Renal cortex interstitium (tissue), 15 donors: ENCODE results near the gene NCMAP. TPM values are rescaled to one million over a fixed set of nuclear protein-coding genes. Genes with fewer than 3 reads are reported as not detected.
"Not testable (repeated sequence)": the region's sequence is repeated elsewhere in the genome, so short reads cannot be mapped to it uniquely, and the experiment has no call there.

Experiments used
- DNase-seq, 11 donors: peaks; one replicate each; pipeline ENCODE4 v3.0.0-alpha.2; 2013; ENCODE audit warnings: low read depth in 9 of 11, low spot score in 4 of 11; ENCODE audit errors: extremely low read depth in 1 of 11
- long read RNA-seq, 16 experiments: transcript quantifications; one replicate each; lab custom pipeline, GENCODE V29; 2026
- polyA plus RNA-seq, 3 donors: library from polyadenylated mRNA; unstranded; fragments of 120-200 nt; gene quantifications; one replicate each; pipeline ENCODE4 v1.2.1, GENCODE V29; 2013; ENCODE audit not compliant: insufficient read length in 3 of 3

NCMAP gene, protein sequence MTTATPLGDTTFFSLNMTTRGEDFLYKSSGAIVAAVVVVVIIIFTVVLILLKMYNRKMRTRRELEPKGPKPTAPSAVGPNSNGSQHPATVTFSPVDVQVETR
- polyA plus RNA-seq, result under 1 TPM; 0.39 to 0.85 (median 0.62) TPM
- long read RNA-seq, donor 1, result 0 reads
- long read RNA-seq, donor 2, result 0 reads
- long read RNA-seq, donor 3, partial matches to known transcripts, result 0 of 1 reads
- long read RNA-seq, donor 3, other reads (novel, unspliced or antisense), result 0 of 1 reads
- long read RNA-seq, donor 4, result 0 reads
- long read RNA-seq, donor 5, result 0 reads
- long read RNA-seq, donor 6, result 0 reads
- long read RNA-seq, donor 7, result 0 reads
- long read RNA-seq, donor 8, result 0 reads
- long read RNA-seq, donor 9, partial matches to known transcripts, result 0 of 1 reads
- long read RNA-seq, donor 9, other reads (novel, unspliced or antisense), result 0 of 1 reads
- long read RNA-seq, donor 10, result 0 reads
- long read RNA-seq, donor 11, result 0 reads
- long read RNA-seq, donor 12, partial matches to known transcripts, result 0 of 1 reads
- long read RNA-seq, donor 12, other reads (novel, unspliced or antisense), result 0 of 1 reads
- long read RNA-seq, donor 13, result 0 reads
- long read RNA-seq, donor 14, partial matches to known transcripts, result 0 of 1 reads
- long read RNA-seq, donor 14, other reads (novel, unspliced or antisense), result 0 of 1 reads
- long read RNA-seq, donor 15, result 0 reads
- long read RNA-seq, donor 16, partial matches to known transcripts, result 0 of 1 reads
- long read RNA-seq, donor 16, other reads (novel, unspliced or antisense), result 0 of 1 reads

GRCh38 chr1:24555591-24556413, at the start of gene NCMAP:
Gene NCMAP, plus strand, starts transcription at chr1:24556087. Its CDS starts 39,344 bp downstream, at chr1:24595431.
- DNase-seq, result peak in 1 of 11 donors; percentile 25

GRCh38 chr1:24506691-24507381, 49.1 kb upstream of the NCMAP start:
- DNase-seq, result no peak

DNA sequence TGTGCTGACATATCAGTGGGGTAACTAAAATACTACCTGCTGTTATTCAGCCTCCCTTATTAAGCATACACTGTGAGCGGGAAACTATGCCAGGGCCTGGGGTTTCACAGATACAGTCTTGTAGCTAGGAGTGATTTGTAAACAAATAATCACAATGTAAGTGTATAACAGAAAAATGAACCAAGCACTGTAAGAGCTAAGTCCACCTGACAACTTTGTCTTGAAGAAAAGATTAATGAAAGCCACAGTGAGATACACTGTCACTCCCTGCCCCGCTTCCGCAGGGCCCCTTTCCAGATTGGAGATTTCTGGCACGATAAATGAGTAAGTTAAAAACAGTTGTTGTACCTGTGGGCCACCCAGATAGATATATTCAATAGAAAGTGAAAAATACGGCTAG, 48.5 kb upstream of the NCMAP start:
- no peak for DNase-seq

DNA sequence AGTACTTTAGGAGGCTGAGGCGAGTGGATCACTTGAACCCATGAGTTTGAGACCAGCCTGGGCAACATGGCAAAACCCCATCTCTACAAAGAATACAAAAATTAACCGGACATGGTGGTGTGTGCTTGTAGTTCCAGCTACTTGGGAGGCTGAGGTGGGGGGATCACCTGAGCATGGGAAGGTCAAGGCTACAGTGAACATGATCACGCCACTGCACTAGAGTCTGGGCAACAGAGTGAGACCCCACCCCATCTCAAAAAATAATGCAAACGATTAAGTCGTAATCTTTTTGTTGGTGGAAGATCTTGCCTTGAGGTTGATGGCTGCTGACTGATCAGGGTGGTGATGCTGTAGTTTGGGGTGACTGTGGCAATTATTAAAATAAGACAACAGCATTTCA, 47.0 kb upstream of the NCMAP start:
- no peak for DNase-seq

- DNase-seq, result no peak
Measured at GRCh38 chr1:24513706-24514105, 42.2 kb upstream of the NCMAP start.

DNA sequence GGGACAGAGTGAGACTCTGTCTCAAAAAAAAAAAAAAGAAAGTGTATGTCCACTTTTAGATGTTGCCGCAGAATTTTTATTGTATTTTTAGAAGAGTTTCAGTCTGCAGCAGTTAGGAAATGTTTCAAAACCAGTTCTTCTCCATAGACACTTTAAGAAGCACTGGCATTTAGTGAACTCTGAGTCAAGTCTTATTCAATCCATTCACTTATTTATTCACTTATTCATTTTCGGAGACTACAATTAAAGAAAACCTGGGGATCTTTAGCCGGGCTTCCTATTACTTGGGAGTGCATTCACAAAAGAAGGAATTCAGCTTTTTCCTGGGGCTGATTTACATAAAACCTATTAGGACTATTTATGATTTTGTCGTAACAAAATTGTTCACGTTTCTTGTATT, 40.9 kb upstream of the NCMAP start:
- DNase-seq, result no peak

DNA sequence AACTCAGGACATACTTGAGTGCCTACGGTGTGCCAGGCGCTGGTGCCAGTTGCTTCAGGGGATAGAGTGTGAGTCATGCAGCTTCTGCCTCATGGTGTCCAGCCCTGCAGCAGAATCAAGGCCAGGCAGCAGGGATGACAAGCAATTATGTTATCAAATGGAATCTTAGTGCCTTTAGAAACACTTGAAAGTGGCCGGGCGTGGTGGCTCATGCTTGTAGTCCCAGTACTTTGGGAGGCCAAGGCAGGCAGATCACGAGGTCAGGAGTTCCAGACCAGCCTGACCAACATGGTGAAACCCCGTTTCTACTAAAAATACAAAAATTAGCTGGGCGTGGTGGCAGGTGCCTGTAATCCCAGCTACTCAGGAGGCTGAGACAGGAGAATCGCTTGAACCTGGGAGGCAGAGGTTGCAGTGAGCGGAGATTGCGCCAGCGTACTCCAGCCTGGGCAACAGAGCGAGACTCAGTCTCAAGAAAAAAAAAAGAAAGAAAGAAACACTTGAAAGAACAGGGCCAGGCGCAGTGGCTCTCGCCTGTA, 40.1 kb upstream of the NCMAP start:
- not testable (repeated sequence) for DNase-seq

DNA sequence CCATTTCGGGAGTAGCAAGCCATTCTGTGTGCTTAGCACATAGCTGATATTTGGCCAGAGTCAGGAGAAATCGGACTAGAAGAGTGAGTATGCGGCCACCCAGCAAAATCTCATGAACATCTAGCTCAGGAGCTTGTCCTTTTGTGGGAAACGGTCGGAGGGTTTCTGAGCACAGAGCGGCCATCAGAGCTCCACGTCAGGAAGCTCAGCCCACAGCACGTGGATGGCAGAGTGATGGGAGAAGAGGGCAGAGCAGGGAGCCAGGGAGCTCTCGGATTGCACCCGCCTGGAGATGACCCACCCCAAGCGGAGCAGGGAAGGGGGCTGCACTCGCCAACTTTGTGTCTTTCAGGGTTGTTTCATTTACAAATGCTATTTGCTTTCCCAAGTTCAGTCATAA, 39.4 kb upstream of the NCMAP start:
- no peak for DNase-seq

DNA sequence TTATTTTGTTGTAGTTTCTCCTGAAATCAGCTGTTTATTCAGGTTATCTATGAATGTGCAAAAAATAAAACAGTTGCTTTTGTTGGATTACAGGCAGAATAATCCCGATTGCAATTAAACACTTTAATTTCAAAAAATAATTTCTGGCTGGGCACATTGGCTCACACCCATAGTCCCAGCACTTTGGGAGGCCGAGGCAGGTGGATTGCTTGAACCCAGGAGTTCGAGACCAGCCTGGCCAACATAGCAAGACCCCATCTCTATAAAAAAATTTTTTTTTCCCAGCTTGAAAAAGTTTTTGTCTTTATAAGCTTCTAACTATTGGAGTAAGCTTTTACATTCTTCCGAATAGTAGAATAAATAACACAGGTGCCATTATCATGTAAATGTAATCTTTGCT, 38.0 kb upstream of the NCMAP start:
- DNase-seq, result no peak

- DNase-seq, result not testable (repeated sequence)
Measured at GRCh38 chr1:24520282-24520681, 35.6 kb upstream of the NCMAP start.

GRCh38 chr1:24525606-24526005, 30.3 kb upstream of the NCMAP start:
- no peak for DNase-seq

DNA sequence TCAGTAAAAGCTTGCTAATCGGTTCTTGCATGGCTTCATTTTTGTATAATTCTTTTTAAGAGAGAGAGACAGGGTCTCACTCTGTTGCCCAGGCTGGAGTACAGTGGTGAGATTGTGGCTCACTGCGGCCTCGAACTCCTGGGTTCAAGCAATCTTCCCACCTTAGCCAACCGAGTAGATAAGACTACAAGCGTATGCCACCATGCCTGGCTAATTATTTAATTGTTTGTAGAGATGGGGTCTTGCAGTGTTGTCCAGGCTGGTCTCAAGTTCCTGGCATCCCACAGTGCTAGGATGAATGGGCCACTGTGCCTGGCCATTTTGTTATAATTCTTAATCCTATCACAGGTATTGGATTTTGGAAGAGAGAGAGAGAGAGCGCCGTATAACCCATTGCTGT, 29.8 kb upstream of the NCMAP start:
- DNase-seq, result no peak

DNA sequence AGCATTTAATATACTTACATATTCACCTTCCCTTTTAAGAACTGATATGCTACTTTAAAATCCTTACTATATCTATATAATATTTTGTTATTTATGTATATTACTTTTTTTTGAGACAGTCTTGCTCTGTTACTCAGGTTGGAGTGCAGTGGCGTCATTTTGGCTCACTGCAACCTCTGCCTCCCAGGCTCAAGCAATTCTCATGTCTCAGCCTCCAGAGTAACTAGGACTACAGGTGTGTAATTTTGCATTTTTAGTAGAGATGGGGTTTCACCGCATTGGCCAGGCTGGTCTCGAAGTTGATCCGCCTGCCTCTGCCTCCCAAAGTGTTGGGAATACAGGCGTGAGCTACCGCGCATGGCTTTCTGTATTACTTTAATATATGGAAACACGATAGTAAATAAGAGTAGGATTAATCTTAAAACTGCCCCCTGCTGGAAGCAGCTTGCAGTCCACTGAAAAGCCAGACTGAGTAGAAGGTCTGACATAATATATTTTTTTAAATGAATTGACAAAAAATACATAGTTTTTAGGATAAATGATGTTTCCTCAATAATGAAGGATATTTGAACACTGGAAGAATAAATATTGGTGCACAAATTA, 28.8 kb upstream of the NCMAP start:
- no peak for DNase-seq

DNA sequence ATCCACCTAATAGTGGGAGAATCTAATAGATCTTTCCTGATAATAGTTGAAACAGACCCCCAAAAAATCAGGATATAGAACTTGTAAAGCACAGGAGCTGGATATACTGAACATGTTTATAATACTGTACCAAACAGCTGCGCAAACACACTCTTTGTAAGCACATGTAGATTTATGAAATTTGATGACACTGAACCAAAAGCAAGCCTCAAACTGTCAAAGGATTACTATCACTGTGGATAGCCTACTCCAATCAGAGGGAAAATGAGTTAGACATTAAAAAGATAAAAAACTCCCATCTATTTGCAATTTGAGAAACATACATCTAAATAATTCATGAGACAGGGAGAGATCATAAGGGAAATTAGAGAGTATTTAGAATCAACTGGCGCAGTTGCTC, 27.1 kb upstream of the NCMAP start:
- DNase-seq, result no peak

GRCh38 chr1:24529292-24529691, 26.6 kb upstream of the NCMAP start:
- DNase-seq, result not testable (repeated sequence)

- no peak for DNase-seq
Measured at GRCh38 chr1:24535021-24535424, 20.9 kb upstream of the NCMAP start.

GRCh38 chr1:24535778-24536177, 20.1 kb upstream of the NCMAP start:
- DNase-seq, result no peak

DNA sequence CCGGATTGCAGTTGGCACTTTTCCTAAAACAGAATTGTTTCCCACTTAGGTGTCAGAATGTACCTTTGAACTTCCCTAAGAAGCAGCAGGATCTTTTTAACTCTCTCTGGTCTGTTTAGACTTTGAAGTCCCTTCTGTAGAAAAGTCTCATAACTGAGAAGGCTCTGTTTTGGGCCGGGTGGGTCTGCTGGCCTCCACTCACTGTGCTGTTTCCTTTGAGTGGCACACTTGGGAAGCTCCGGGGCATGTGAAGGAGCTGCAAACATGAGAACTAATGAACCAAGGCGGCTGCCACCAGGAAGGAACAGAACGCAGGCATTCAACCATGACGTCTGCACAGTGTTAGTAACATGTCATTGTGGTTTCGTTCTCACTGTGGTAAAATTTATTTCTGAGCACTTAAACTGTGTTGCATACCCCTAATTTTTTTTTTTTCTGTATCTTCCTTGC, 19.5 kb upstream of the NCMAP start:
- peak in 8 of 11 donors; percentile 38 to 77 (median 59) for DNase-seq
